Measurements from ENCODE around the gene KIF26B. TPM values are rescaled to one million over a fixed set of nuclear protein-coding genes. Genes with fewer than 3 reads are reported as not detected.
A peak's percentile ranks its signal among the peaks of the same experiment; 100 is the strongest.

KIF26B gene
- total and polyA plus RNA-seq, 2 experiments from 2014 or later = 2.5 to 8.0 TPM

- H4K20me1 ChIP-seq (ENCODE audit: insufficient read depth) = no peaks in the 10 kb centered on the region
- no peak overlapping the region for H3K9ac ChIP-seq
- WGBS, 2 experiments (ENCODE audit: low coverage in 1 of 2, low lambda C conversion rate in 2 of 2, missing lambda C conversion rate in 2 of 2) = 81 to 86% methylated on average over 4 of the region's 4 CpGs
- H3K27me3 ChIP-seq (replicated peaks; ENCODE audit: insufficient read depth) = no peaks in the 10 kb centered on the region
- H3K4me1 ChIP-seq (ENCODE audit: insufficient read depth) = peaks cover 24% of the 10 kb centered on the region
- peaks cover 24% of the 10 kb centered on the region for H3F3A ChIP-seq (ENCODE audit: insufficient read depth)
- no peak overlapping the region for H3K27ac ChIP-seq
- H3K9me2 ChIP-seq (ENCODE audit: insufficient read depth) = no peaks in the 10 kb centered on the region
- no peak overlapping the region for H2AFZ ChIP-seq
- DNase-seq = no peak
- H3K4me2 ChIP-seq (ENCODE audit: unreplicated experiment) = no peak overlapping the region
- H3K36me3 ChIP-seq (ENCODE audit: low read depth) = no peaks in the 10 kb centered on the region
- no peaks in the 10 kb centered on the region for H3K79me2 ChIP-seq (ENCODE audit: insufficient read depth)
- no peaks in the 10 kb centered on the region for H3K9me3 ChIP-seq (ENCODE audit: low read depth)
- in situ Hi-C loops (cut with MboI) = no loop called here
- no peak for TF ChIP-seq EZH2phosphoT487 (IDR thresholded peaks at IDR 0.05; ENCODE audit: insufficient read depth, low read depth)
- H3K4me3 ChIP-seq = no peak overlapping the region
These were observed 445.9 kb downstream of the KIF26B start for GRCh38 chr1:245600658-245601057.

GRCh38 chr1:245603311-245603865, 448.6 kb downstream of the KIF26B start:
- 65 to 67% methylated on average over 6 of the region's 6 CpGs for WGBS, 2 experiments (ENCODE audit: low coverage in 1 of 2, low lambda C conversion rate in 2 of 2, missing lambda C conversion rate in 2 of 2)
- H3K79me2 ChIP-seq (ENCODE audit: insufficient read depth) = no peaks in the 10 kb centered on the region
- no peaks in the 10 kb centered on the region for H3K9me3 ChIP-seq (ENCODE audit: low read depth)
- no peak overlapping the region for H3K4me3 ChIP-seq
- H3K4me2 ChIP-seq (ENCODE audit: unreplicated experiment) = no peak overlapping the region
- H3K4me1 ChIP-seq (ENCODE audit: insufficient read depth) = peaks cover 26% of the 10 kb centered on the region
- no peak overlapping the region for H2AFZ ChIP-seq
- peaks cover 20% of the 10 kb centered on the region for H3F3A ChIP-seq (ENCODE audit: insufficient read depth)
- no peak for TF ChIP-seq EZH2phosphoT487 (IDR thresholded peaks at IDR 0.05; ENCODE audit: insufficient read depth, low read depth)
- no peak overlapping the region for H3K9ac ChIP-seq
- no peaks in the 10 kb centered on the region for H4K20me1 ChIP-seq (ENCODE audit: insufficient read depth)
- no peaks in the 10 kb centered on the region for H3K36me3 ChIP-seq (ENCODE audit: low read depth)
- in situ Hi-C loops (cut with MboI) = no loop called here
- no peaks in the 10 kb centered on the region for H3K27me3 ChIP-seq (replicated peaks; ENCODE audit: insufficient read depth)
- H3K9me2 ChIP-seq (ENCODE audit: insufficient read depth) = no peaks in the 10 kb centered on the region
- no peak overlapping the region for H3K27ac ChIP-seq
- no peak for DNase-seq

DNA sequence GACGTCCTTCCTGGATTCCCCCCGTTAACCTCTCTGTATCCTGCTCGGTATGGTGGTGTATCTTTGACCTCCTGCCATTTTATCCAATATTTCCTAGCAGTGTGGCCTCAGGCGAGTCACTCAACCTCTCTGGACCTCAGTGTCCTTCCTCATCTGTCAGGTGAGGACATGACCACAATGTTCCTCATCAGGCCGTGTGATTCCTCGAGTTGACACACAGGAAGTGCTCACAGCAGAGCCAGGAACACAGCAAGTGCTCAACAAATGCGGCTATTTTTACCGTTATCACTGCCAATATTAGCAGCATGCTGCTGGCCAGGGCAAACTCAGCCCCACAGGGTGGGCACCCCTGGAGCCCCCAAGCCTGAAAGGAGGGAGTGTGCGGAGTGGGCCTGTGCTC, 450.2 kb downstream of the KIF26B start:
- 0 out of 2 replicates have a peak, but pooled peaks cover 5% of the 10 kb centered on the region for H3F3A ChIP-seq (ENCODE audit: insufficient read depth)
- no peak overlapping the region for H3K4me3 ChIP-seq
- H2AFZ ChIP-seq = no peak overlapping the region; the same call in 1 of the 2 replicates
- H3K4me2 ChIP-seq (ENCODE audit: unreplicated experiment) = peak overlapping the region; percentile 35
- peak overlapping the region; percentile 14; the same call in 1 of the 2 replicates for H3K27ac ChIP-seq
- H3K36me3 ChIP-seq (ENCODE audit: low read depth) = no peaks in the 10 kb centered on the region; the same call in 1 of the 2 replicates
- H3K27me3 ChIP-seq (replicated peaks; ENCODE audit: insufficient read depth) = no peaks in the 10 kb centered on the region
- 83 to 84% methylated on average over 9 of the region's 9 CpGs for WGBS, 2 experiments (ENCODE audit: low coverage in 1 of 2, low lambda C conversion rate in 2 of 2, missing lambda C conversion rate in 2 of 2)
- H3K4me1 ChIP-seq (ENCODE audit: insufficient read depth) = peaks cover 13% of the 10 kb centered on the region
- no peaks in the 10 kb centered on the region for H4K20me1 ChIP-seq (ENCODE audit: insufficient read depth)
- no peak for TF ChIP-seq EZH2 (IDR thresholded peaks at IDR 0.05; ENCODE audit: insufficient read depth, poor library complexity, severe bottlenecking)
- no peak for TF ChIP-seq EZH2phosphoT487 (IDR thresholded peaks at IDR 0.05; ENCODE audit: insufficient read depth, low read depth)
- in situ Hi-C loops (cut with MboI) = no loop called here
- peak; percentile 20 for DNase-seq
- H3K9me2 ChIP-seq (ENCODE audit: insufficient read depth) = no peaks in the 10 kb centered on the region
- H3K79me2 ChIP-seq (ENCODE audit: insufficient read depth) = no peaks in the 10 kb centered on the region
- H3K9me3 ChIP-seq (ENCODE audit: low read depth) = no peaks in the 10 kb centered on the region
- no peak overlapping the region for H3K9ac ChIP-seq

DNA sequence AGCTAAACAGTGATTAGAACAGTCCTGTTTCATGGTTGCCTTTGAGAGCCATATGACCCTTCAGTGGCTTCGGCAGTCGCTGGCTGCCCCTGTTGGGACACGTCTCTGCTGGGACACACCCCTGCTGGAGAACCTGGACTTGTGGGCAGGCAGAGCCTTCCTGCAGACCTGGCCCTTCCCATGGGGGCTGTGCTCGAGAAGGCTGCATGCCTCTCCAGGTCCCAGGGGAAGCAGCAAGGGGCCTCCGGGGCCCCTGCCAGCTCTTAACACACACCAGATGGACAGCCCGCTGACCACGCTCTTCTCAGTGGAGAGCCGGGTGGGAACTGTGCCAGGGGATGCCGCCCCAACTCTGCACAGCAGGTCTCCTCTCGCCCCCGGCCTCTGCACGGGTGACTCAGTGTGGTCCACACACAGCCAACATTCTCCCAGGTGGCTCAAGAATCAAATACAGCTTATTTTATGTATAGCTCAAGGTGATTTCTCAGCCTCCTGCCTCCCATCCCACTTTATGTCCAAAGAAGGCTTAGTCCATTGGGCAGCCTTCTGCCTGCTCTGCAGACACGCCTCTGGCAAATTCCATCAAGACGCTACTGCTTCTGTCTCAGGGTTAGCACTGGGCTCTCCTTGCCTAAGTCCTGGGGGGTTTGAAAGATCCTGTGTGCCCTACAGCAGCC, 450.8 kb downstream of the KIF26B start:
- Histone ChIP-seq H3F3A (ENCODE audit: insufficient read depth) (0 out of 2 replicates have a peak, but pooled peaks cover 1% of the 10 kb centered on the region), H3K79me2 (ENCODE audit: insufficient read depth) (no peaks in the 10 kb centered on the region), H4K20me1 (ENCODE audit: insufficient read depth) (no peaks in the 10 kb centered on the region), H3K4me1 (ENCODE audit: insufficient read depth) (peaks cover 12% of the 10 kb centered on the region), H2AFZ (no peak overlapping the region; the same call in 1 of the 2 replicates), H3K9me2 (ENCODE audit: insufficient read depth) (no peaks in the 10 kb centered on the region), H3K27me3 (replicated peaks; ENCODE audit: insufficient read depth) (no peaks in the 10 kb centered on the region), H3K9ac (no peak overlapping the region), H3K9me3 (ENCODE audit: low read depth) (no peaks in the 10 kb centered on the region), H3K27ac (peak overlapping the region; percentile 14; the same call in 1 of the 2 replicates), H3K4me2 (ENCODE audit: unreplicated experiment) (peak overlapping the region; percentile 35), H3K36me3 (ENCODE audit: low read depth) (no peaks in the 10 kb centered on the region; the same call in 1 of the 2 replicates), H3K4me3 (no peak overlapping the region)
- 27 to 32% methylated on average over 14 of the region's 14 CpGs for WGBS, 2 experiments (ENCODE audit: low coverage in 1 of 2, low lambda C conversion rate in 2 of 2, missing lambda C conversion rate in 2 of 2)
- TF ChIP-seq EZH2 (IDR thresholded peaks at IDR 0.05; ENCODE audit: insufficient read depth, poor library complexity, severe bottlenecking) = no peak
- no peak for TF ChIP-seq EZH2phosphoT487 (IDR thresholded peaks at IDR 0.05; ENCODE audit: insufficient read depth, low read depth)
- in situ Hi-C loops (cut with MboI) = no loop called here
- peak; percentile 89 for DNase-seq

All from GM23248 (cell line).